HepG2 (cell line): ENCODE results near the gene RCC1. TPM values are rescaled to one million over a fixed set of nuclear protein-coding genes. Genes with fewer than 3 reads are reported as not detected.
A peak's percentile ranks its signal among the peaks of the same experiment; 100 is the strongest.

Experiments
- ATAD3A ChIP-seq: sonication (generic); formaldehyde crosslinking; IDR thresholded peaks from 2 replicates; pipeline ENCODE4 v1.4.0; 2020; ENCODE audit warnings: missing genetic modification reagents
- ATF1 ChIP-seq: IDR thresholded peaks from 2 replicates; pipeline ENCODE4 v1.6.1; 2016; ENCODE audit warnings: mild to moderate bottlenecking, control low read depth
- CAMTA2 ChIP-seq: sonication (generic); formaldehyde crosslinking; IDR thresholded peaks from 2 replicates; pipeline ENCODE4 v1.4.0; 2020; ENCODE audit warnings: mild to moderate bottlenecking, missing genetic modification reagents, borderline replicate concordance
- DPF2 ChIP-seq: sonication (generic); formaldehyde crosslinking; IDR thresholded peaks from 2 replicates; pipeline ENCODE4 v1.4.0; 2020; ENCODE audit warnings: mild to moderate bottlenecking, low read depth, missing genetic modification reagents, borderline replicate concordance
- FOXC1 ChIP-seq: sonication (generic); formaldehyde crosslinking; IDR thresholded peaks from 2 replicates; pipeline ENCODE4 v1.8.0; 2022; ENCODE audit warnings: mild to moderate bottlenecking, missing genetic modification reagents, borderline replicate concordance
- GTF2F1 ChIP-seq: fragments of 150-350 bp; IDR thresholded peaks from 2 replicates; pipeline ENCODE4 v1.6.1; 2014; ENCODE audit warnings: low read length
- HES4 ChIP-seq: sonication (generic); formaldehyde crosslinking; IDR thresholded peaks from 2 replicates; pipeline ENCODE4 v1.9.0; 2021; ENCODE audit warnings: mild to moderate bottlenecking, missing genetic modification reagents, borderline replicate concordance
- HNRNPK ChIP-seq: fragments of 200-400 bp; formaldehyde crosslinking; IDR thresholded peaks from 2 replicates; pipeline ENCODE4 v1.6.1; 2018; ENCODE audit warnings: low read length, low read depth, moderate library complexity, mild to moderate bottlenecking; ENCODE audit not compliant: poor library complexity, severe bottlenecking
- HNRNPL ChIP-seq: fragments of 200-400 bp; formaldehyde crosslinking; IDR thresholded peaks from 2 replicates; pipeline ENCODE4 v1.6.1; 2017; ENCODE audit warnings: mild to moderate bottlenecking, low read depth, low read length
- HNRNPLL ChIP-seq: fragments of 200-400 bp; formaldehyde crosslinking; IDR thresholded peaks from 2 replicates; pipeline ENCODE4 v1.6.1; 2017; ENCODE audit warnings: mild to moderate bottlenecking, low read depth, low read length; ENCODE audit not compliant: poor library complexity, severe bottlenecking
- ISL2 ChIP-seq: sonication (generic); formaldehyde crosslinking; IDR thresholded peaks from 2 replicates; pipeline ENCODE4 v1.5.0; 2020; ENCODE audit warnings: missing genetic modification reagents
- JUNB ChIP-seq: sonication (generic); formaldehyde crosslinking; IDR thresholded peaks from 2 replicates; pipeline ENCODE4 v1.8.0; 2022; ENCODE audit warnings: missing genetic modification reagents, mild to moderate bottlenecking, borderline replicate concordance
- MXI1 ChIP-seq: IDR thresholded peaks from 3 replicates; pipeline ENCODE4 v1.6.1; 2012; ENCODE audit warnings: low read depth, low read length, inconsistent platforms, borderline replicate concordance
- NAIF1 ChIP-seq: sonication (generic); formaldehyde crosslinking; IDR thresholded peaks from 2 replicates; pipeline ENCODE4 v1.5.0; 2020; ENCODE audit warnings: mild to moderate bottlenecking, missing genetic modification reagents, borderline replicate concordance
- REL ChIP-seq: sonication (generic); formaldehyde crosslinking; conservative IDR thresholded peaks from 2 replicates; pipeline ENCODE4 v1.8.0; 2022; ENCODE audit warnings: mild to moderate bottlenecking, missing genetic modification reagents, moderate library complexity
- RNF2 ChIP-seq: fragments of 450-650 bp; conservative IDR thresholded peaks from 2 replicates; pipeline ENCODE4 v1.6.1; 2016; ENCODE audit warnings: low read depth
- SETDB1 ChIP-seq: sonication (generic); formaldehyde crosslinking; IDR thresholded peaks from 2 replicates; pipeline ENCODE4 v1.5.1; 2020; ENCODE audit warnings: missing genetic modification reagents, mild to moderate bottlenecking, borderline replicate concordance
- SP1 ChIP-seq, 2 experiments: fragments of 450-650 bp in 1 of 2; sonication (generic) in 1 of 2; formaldehyde crosslinking in 1 of 2; IDR thresholded peaks; 2 replicates each; pipeline versions ENCODE4 v1.4.0 to v1.6.1; 2016 to 2020; ENCODE audit warnings: missing genetic modification reagents in 1 of 2
- TCF7 ChIP-seq: sonication (generic); IDR thresholded peaks from 2 replicates; pipeline ENCODE4 v1.6.1; 2016; ENCODE audit warnings: antibody characterized with exemption, low read depth
- TP53 ChIP-seq: sonication (generic); formaldehyde crosslinking; conservative IDR thresholded peaks from 2 replicates; pipeline ENCODE4 v1.4.0; 2020; ENCODE audit warnings: missing genetic modification reagents
- ZFP36L1 ChIP-seq: sonication (generic); formaldehyde crosslinking; IDR thresholded peaks from 2 replicates; pipeline ENCODE4 v1.8.0; 2022; ENCODE audit warnings: mild to moderate bottlenecking, missing genetic modification reagents, moderate library complexity
- ZNF143 ChIP-seq: sonication (generic); formaldehyde crosslinking; IDR thresholded peaks from 2 replicates; pipeline ENCODE4 v1.4.0; 2020; ENCODE audit warnings: missing genetic modification reagents
- ZNF232 ChIP-seq: sonication (generic); formaldehyde crosslinking; IDR thresholded peaks from 2 replicates; pipeline ENCODE4 v1.4.0; 2020; ENCODE audit warnings: missing genetic modification reagents, borderline replicate concordance
- ZNF329 ChIP-seq: sonication (generic); formaldehyde crosslinking; IDR thresholded peaks from 2 replicates; pipeline ENCODE4 v1.9.0; 2021; ENCODE audit warnings: low read depth, mild to moderate bottlenecking, missing genetic modification reagents
- ZNF44 ChIP-seq: sonication (generic); formaldehyde crosslinking; IDR thresholded peaks from 2 replicates; pipeline ENCODE4 v1.5.1; 2020; ENCODE audit warnings: mild to moderate bottlenecking, missing genetic modification reagents
- ZNF484 ChIP-seq: sonication (generic); formaldehyde crosslinking; IDR thresholded peaks from 2 replicates; pipeline ENCODE4 v1.5.1; 2020; ENCODE audit warnings: mild to moderate bottlenecking, low read depth, missing genetic modification reagents, borderline replicate concordance
- ZNF501 ChIP-seq: sonication (generic); formaldehyde crosslinking; IDR thresholded peaks from 2 replicates; pipeline ENCODE4 v1.5.1; 2020; ENCODE audit warnings: mild to moderate bottlenecking, moderate library complexity, missing genetic modification reagents
- ZNF605 ChIP-seq: sonication (generic); formaldehyde crosslinking; IDR thresholded peaks from 2 replicates; pipeline ENCODE4 v1.8.0; 2022; ENCODE audit warnings: mild to moderate bottlenecking, missing genetic modification reagents
- ZNF749 ChIP-seq: sonication (generic); formaldehyde crosslinking; IDR thresholded peaks from 2 replicates; pipeline ENCODE4 v1.8.0; 2022; ENCODE audit warnings: mild to moderate bottlenecking, missing genetic modification reagents, moderate library complexity, borderline replicate concordance
- polyA plus RNA-seq, 8 experiments: library from polyadenylated mRNA; depleted of rRNA in 3 of 8; stranded (reverse) in 7 of 8; unstranded in 1 of 8; fragments of >200 nt; fragmentation: Illumina TruSeq in 4 of 8; extraction: Trizol in 4 of 8; gene quantifications; 2 replicates each; pipeline versions ENCODE4 v1.2.1 to v1.2.3, GENCODE V29; 2011 to 2016; ENCODE audit warnings: low read depth in 4 of 8, missing spikeins in 1 of 8, mixed read lengths in 1 of 8; ENCODE audit not compliant: insufficient read depth in 1 of 8
- total RNA-seq, 5 experiments: library from RNA; depleted of rRNA; stranded (reverse); fragments of >200 nt; fragmentation: Illumina TruSeq; extraction: Trizol; gene quantifications; 2 replicates each; pipeline ENCODE4 v1.2.3, GENCODE V29; 2016; ENCODE audit warnings: low read depth in 1 of 5
- TF ChIP-seq, protein P1 (sequence below): sonication (generic); formaldehyde crosslinking; conservative IDR thresholded peaks from 2 replicates; pipeline ENCODE4 v1.4.0; 2020; ENCODE audit warnings: missing genetic modification reagents

RCC1 gene
- total and polyA plus RNA-seq, 2 of the 13 experiments (the other 11 are each of a cell fraction or from before 2014, with no cell fraction given) = 47.2 to 80.8 TPM

DNA sequence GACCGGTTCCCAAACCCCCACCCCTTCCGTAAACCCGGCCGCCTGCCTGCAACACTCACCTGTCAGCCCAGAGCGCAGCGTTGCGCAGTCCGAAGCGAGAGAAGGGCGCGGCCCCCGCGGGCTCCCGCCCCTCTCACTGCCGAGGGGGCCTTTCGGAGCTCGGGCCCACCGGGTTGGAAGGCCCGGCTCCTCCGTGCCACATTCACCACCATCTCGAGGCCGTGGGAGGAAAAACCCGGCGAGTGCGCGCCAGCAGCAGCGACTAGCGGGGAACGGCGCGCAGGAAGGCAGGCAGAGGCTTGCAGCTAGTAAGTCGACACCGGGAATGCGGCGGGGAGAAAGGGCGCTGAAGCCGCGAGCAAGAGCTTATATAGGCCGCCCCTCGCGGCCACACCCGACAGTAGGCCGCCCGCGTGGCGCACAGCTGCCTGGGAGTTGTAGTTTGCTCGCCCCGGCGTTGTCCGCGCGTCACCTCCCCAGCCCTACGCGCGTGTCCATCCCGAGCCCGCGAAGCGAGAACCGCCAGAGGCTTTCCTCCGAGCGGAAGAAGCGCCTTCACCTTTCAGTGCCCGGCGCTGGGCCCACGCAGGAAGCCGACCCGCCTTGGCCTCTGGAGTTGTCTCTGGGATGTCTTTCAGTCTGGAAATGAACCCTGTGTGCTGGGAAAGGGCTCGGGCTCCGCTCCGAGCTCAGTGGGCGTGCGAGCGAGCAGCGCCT is 75.8 kb downstream of the RCC1 start (continued):
- TF ChIP-seq SP1 (IDR thresholded peaks at IDR 0.05) = no peak
- peak; percentile 64; the same call in 1 of the 2 replicates for TF ChIP-seq SP1 (CRISPR knock-in tag; IDR thresholded peaks at IDR 0.05)
- peak; percentile 92 for TF ChIP-seq ZNF329 (CRISPR knock-in tag)
- peak; percentile 75 for TF ChIP-seq HNRNPLL
- TF ChIP-seq REL = 0 out of 2 replicates have a peak, but pooled peaks have one; percentile 74
- TF ChIP-seq ZNF605 (CRISPR knock-in tag) = peak; percentile 84
- no peak for TF ChIP-seq ZNF44 (CRISPR knock-in tag)
- peak; percentile 66 for TF ChIP-seq ATF1 (CRISPR knock-in tag)
- TF ChIP-seq GTF2F1 = peak; percentile 99
- TF ChIP-seq SETDB1 = no peak
- TF ChIP-seq HNRNPK = peak; percentile 87
- peak; percentile 70; the same call in 1 of the 2 replicates for TF ChIP-seq CAMTA2 (CRISPR knock-in tag)
- TF ChIP-seq ISL2 (CRISPR knock-in tag) = peak; percentile 87
- 0 out of 2 replicates have a peak, but pooled peaks have one; percentile 38 for TF ChIP-seq ZFP36L1
- TF ChIP-seq RNF2 = 0 out of 2 replicates have a peak, but pooled peaks have one; percentile 34
- TF ChIP-seq ZNF232 (CRISPR knock-in tag) = peak; percentile 93
- peak; percentile 82 for TF ChIP-seq ZNF501 (CRISPR knock-in tag)
- TF ChIP-seq MXI1 = peak; percentile 87
- TF ChIP-seq ATAD3A (CRISPR knock-in tag) = no peak
- TF ChIP-seq TP53 (CRISPR knock-in tag) = peak; percentile 41; the same call in 1 of the 2 replicates
- peak; percentile 89; the same call in 1 of the 2 replicates for TF ChIP-seq NAIF1 (CRISPR knock-in tag)
- TF ChIP-seq DPF2 = no peak
- TF ChIP-seq, protein P1, sequence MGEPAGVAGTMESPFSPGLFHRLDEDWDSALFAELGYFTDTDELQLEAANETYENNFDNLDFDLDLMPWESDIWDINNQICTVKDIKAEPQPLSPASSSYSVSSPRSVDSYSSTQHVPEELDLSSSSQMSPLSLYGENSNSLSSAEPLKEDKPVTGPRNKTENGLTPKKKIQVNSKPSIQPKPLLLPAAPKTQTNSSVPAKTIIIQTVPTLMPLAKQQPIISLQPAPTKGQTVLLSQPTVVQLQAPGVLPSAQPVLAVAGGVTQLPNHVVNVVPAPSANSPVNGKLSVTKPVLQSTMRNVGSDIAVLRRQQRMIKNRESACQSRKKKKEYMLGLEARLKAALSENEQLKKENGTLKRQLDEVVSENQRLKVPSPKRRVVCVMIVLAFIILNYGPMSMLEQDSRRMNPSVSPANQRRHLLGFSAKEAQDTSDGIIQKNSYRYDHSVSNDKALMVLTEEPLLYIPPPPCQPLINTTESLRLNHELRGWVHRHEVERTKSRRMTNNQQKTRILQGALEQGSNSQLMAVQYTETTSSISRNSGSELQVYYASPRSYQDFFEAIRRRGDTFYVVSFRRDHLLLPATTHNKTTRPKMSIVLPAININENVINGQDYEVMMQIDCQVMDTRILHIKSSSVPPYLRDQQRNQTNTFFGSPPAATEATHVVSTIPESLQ (CRISPR knock-in tag) = no peak; the same call in 1 of the 2 replicates
- peak; percentile 98 for TF ChIP-seq ZNF143 (CRISPR knock-in tag)
- TF ChIP-seq HES4 (CRISPR knock-in tag) = peak; percentile 91; the same call in 1 of the 2 replicates
- TF ChIP-seq JUNB = no peak
- TF ChIP-seq ZNF749 (CRISPR knock-in tag) = peak; percentile 67; the same call in 1 of the 2 replicates
- peak; percentile 88 for TF ChIP-seq HNRNPL
- TF ChIP-seq FOXC1 (CRISPR knock-in tag) = peak; percentile 93; the same call in 1 of the 2 replicates
- TF ChIP-seq TCF7 = no peak
- TF ChIP-seq ZNF484 (CRISPR knock-in tag) = no peak
